Measurements from ENCODE around the gene MRPL40. TPM values are rescaled to one million over a fixed set of nuclear protein-coding genes. Genes with fewer than 3 reads are reported as not detected.

Gene MRPL40
- total and polyA plus RNA-seq, 2 experiments from 2014 or later, result 15.5 to 53.5 TPM

GRCh38 chr22:19395276-19395675 lies 37.1 kb upstream of the MRPL40 start:
- 0 out of 2 replicates have a peak, but pooled peaks cover 3% of the 10 kb centered on the region for H3K79me2 ChIP-seq (replicated peaks; ENCODE audit: insufficient read depth)
- no peak for DNase-seq (ENCODE audit: low spot score)
- H3K36me3 ChIP-seq (ENCODE audit: insufficient read depth), result peaks cover 29% of the 10 kb centered on the region
- Mint-ChIP-seq H3K36me3 (ENCODE audit: low read depth) (peaks cover 67% of the 10 kb centered on the region), H3K4me3 (no peak overlapping the region), H3K9me3 (no peaks in the 10 kb centered on the region), H3K27ac (no peak overlapping the region), H3K4me1 (no peaks in the 10 kb centered on the region), H3K27me3 (ENCODE audit: insufficient read depth, low read depth, poor library complexity) (peaks cover 2% of the 10 kb centered on the region)
- no peak for ATAC-seq
- no peak overlapping the region for H3K4me2 ChIP-seq
- H3K4me3 ChIP-seq, result no peak overlapping the region
- H3K27ac ChIP-seq (ENCODE audit: low read depth), result no peak overlapping the region
- H3K27me3 ChIP-seq (ENCODE audit: insufficient read depth), result no peaks in the 10 kb centered on the region
- no peaks in the 10 kb centered on the region for H3K9me2 ChIP-seq (ENCODE audit: insufficient read depth)
- H4K20me1 ChIP-seq (replicated peaks; ENCODE audit: insufficient read depth), result no peaks in the 10 kb centered on the region; the same call in none of the 2 replicates
- no peaks in the 10 kb centered on the region for H3K4me1 ChIP-seq (ENCODE audit: insufficient read depth)
- H2AFZ ChIP-seq, result no peak overlapping the region
- no peaks in the 10 kb centered on the region for H3F3A ChIP-seq (replicated peaks; ENCODE audit: low read depth)
- TF ChIP-seq JUNB (IDR thresholded peaks at IDR 0.05; ENCODE audit: unreplicated experiment), result no peak
- no peak for TF ChIP-seq ZNF462 (CRISPR knock-in tag; IDR thresholded peaks at IDR 0.05)
- TF ChIP-seq STAT1 (IDR thresholded peaks at IDR 0.05; ENCODE audit: unreplicated experiment), result no peak
- no peak for TF ChIP-seq REST (IDR thresholded peaks at IDR 0.05; ENCODE audit: unreplicated experiment)
- TF ChIP-seq EZH2phosphoT487 (IDR thresholded peaks at IDR 0.05; ENCODE audit: unreplicated experiment), result no peak
- no peak for TF ChIP-seq ZNF114 (CRISPR knock-in tag; IDR thresholded peaks at IDR 0.05)
- TF ChIP-seq CTCF (conservative IDR thresholded peaks at IDR 0.05; ENCODE audit: low read depth in 2 of 2), result no peak
- no peak for TF ChIP-seq ETS1 (IDR thresholded peaks at IDR 0.05)
- TF ChIP-seq NANOG (IDR thresholded peaks at IDR 0.05; ENCODE audit: borderline replicate concordance), result no peak
- TF ChIP-seq ZNF331 (CRISPR knock-in tag; IDR thresholded peaks at IDR 0.05; ENCODE audit: low read depth), result no peak

Measured in GM23338 (cell line).